ENCODE measurements around the gene TKTL1. TPM values are rescaled to one million over a fixed set of nuclear protein-coding genes. Genes with fewer than 3 reads are reported as not detected.
"Not testable (repeated sequence)": the region's sequence is repeated elsewhere in the genome, so short reads cannot be mapped to it uniquely, and the experiment has no call there.

The TKTL1 gene
- total RNA-seq = not detected in 2 replicates

- Histone ChIP-seq H3K27me3 (ENCODE audit: control insufficient read depth, insufficient read depth, low read length) (no peaks in the 10 kb centered on the region), H3K36me3 (ENCODE audit: control insufficient read depth, insufficient read depth, low read length) (no peaks in the 10 kb centered on the region), H3K4me3 (ENCODE audit: low read depth, low read length) (no peak within 1 kb of the TSS)
- DNase-seq (ENCODE audit: low read depth) = no peak
- TF ChIP-seq CTCF (IDR thresholded peaks at IDR 0.05; ENCODE audit: insufficient read depth, low read length, poor library complexity, severe bottlenecking) = no peak
Observed at GRCh38 chrX:154295664-154296310, at the start of gene TKTL1. Gene TKTL1, plus strand, starts transcription at chrX:154295795. Its CDS starts 65 bp downstream, at chrX:154295860.

- not testable (repeated sequence) for DNase-seq (ENCODE audit: low read depth); H3K36me3 ChIP-seq (ENCODE audit: control insufficient read depth, insufficient read depth, low read length); H3K27me3 ChIP-seq (ENCODE audit: control insufficient read depth, insufficient read depth, low read length); H3K4me3 ChIP-seq (ENCODE audit: low read depth, low read length)
Observed at GRCh38 chrX:154247377-154248045, 48.1 kb upstream of the TKTL1 start.

GRCh38 chrX:154248076-154248475 is 47.5 kb upstream of the TKTL1 start:
- H3K4me3 ChIP-seq (ENCODE audit: low read depth, low read length); H3K27me3 ChIP-seq (ENCODE audit: control insufficient read depth, insufficient read depth, low read length); H3K36me3 ChIP-seq (ENCODE audit: control insufficient read depth, insufficient read depth, low read length); DNase-seq (ENCODE audit: low read depth): not testable (repeated sequence)

GRCh38 chrX:154257282-154257681 is 38.3 kb upstream of the TKTL1 start, which contains the start of gene OPN1MW3:
Gene OPN1MW3, plus strand, starts transcription at chrX:154257582. Its CDS starts 38 bp downstream, at chrX:154257620.
- H3K4me3 ChIP-seq (ENCODE audit: low read depth, low read length); H3K27me3 ChIP-seq (ENCODE audit: control insufficient read depth, insufficient read depth, low read length); DNase-seq (ENCODE audit: low read depth); H3K36me3 ChIP-seq (ENCODE audit: control insufficient read depth, insufficient read depth, low read length): not testable (repeated sequence)

GRCh38 chrX:154258711-154259110 is 36.9 kb upstream of the TKTL1 start:
- H3K4me3 ChIP-seq (ENCODE audit: low read depth, low read length); DNase-seq (ENCODE audit: low read depth); H3K36me3 ChIP-seq (ENCODE audit: control insufficient read depth, insufficient read depth, low read length); H3K27me3 ChIP-seq (ENCODE audit: control insufficient read depth, insufficient read depth, low read length): not testable (repeated sequence)

GRCh38 chrX:154263072-154263471 is 32.5 kb upstream of the TKTL1 start:
- not testable (repeated sequence) for DNase-seq (ENCODE audit: low read depth); H3K27me3 ChIP-seq (ENCODE audit: control insufficient read depth, insufficient read depth, low read length); H3K36me3 ChIP-seq (ENCODE audit: control insufficient read depth, insufficient read depth, low read length); H3K4me3 ChIP-seq (ENCODE audit: low read depth, low read length)

- not testable (repeated sequence) for H3K36me3 ChIP-seq (ENCODE audit: control insufficient read depth, insufficient read depth, low read length); DNase-seq (ENCODE audit: low read depth); H3K4me3 ChIP-seq (ENCODE audit: low read depth, low read length); H3K27me3 ChIP-seq (ENCODE audit: control insufficient read depth, insufficient read depth, low read length)
Observed at GRCh38 chrX:154269245-154269644, 26.4 kb upstream of the TKTL1 start.

GRCh38 chrX:154284489-154285338 is 10.9 kb upstream of the TKTL1 start:
- not testable (repeated sequence) for H3K4me3 ChIP-seq (ENCODE audit: low read depth, low read length); H3K27me3 ChIP-seq (ENCODE audit: control insufficient read depth, insufficient read depth, low read length); DNase-seq (ENCODE audit: low read depth); H3K36me3 ChIP-seq (ENCODE audit: control insufficient read depth, insufficient read depth, low read length)

- H3K27me3 ChIP-seq (ENCODE audit: control insufficient read depth, insufficient read depth, low read length); H3K36me3 ChIP-seq (ENCODE audit: control insufficient read depth, insufficient read depth, low read length); H3K4me3 ChIP-seq (ENCODE audit: low read depth, low read length); DNase-seq (ENCODE audit: low read depth): not testable (repeated sequence)
Observed at GRCh38 chrX:154286406-154286805, 9.2 kb upstream of the TKTL1 start.
